NCI-H446 treated with DMSO at 0.1 percent for 48 hours (cell line): ENCODE results near the gene SELP.

Source experiments
- DNase-seq: peaks from one replicate; lab custom pipeline; 2025; lab: John Stamatoyannopoulos, UW

SELP gene

GRCh38 chr1:169620565-169620964 lies 9.4 kb downstream of the SELP start:
- DNase-seq, result no peak

GRCh38 chr1:169618367-169618766 lies 11.6 kb downstream of the SELP start:
- DNase-seq, result no peak

DNA sequence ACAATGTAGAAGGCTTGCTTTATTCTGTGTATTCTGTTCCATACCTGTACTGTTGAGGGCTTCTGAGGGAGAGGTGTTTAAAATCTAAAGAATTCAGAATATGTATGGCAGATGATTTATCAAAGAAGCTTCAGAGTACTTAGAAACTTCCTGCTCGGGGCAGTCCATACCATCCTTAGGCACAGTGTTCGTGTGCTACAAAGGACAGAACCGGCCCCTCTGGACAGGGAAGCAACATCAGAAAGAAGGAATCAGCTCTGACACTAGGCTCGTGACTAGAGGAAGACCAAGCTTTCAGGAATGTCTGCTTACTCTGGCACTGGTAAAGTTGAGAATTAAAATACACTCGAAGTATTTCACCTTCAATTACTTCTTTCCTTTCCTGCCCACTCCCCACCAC lies 14.1 kb downstream of the SELP start:
- no peak for DNase-seq

GRCh38 chr1:169610858-169611257 lies 19.1 kb downstream of the SELP start:
- no peak for DNase-seq

DNA sequence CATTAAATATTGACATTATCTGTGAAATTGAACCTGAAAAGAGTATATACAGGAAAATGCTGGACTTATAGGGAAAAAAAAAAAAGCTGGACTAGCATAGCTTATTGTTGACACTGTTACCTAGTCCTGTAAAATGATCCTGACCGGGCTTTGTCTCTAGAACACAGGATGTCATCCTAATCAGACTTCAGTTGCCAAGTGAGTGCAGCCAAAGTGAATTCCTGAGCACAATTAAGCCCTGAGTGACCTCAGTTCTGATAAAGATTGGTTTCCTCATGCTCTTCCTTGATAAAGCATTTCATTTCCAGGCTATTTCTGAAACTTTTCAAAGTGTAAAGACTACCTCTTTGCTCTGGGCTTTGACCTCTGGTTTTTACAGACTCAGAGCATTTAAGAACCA lies 19.8 kb downstream of the SELP start:
- DNase-seq, result no peak

GRCh38 chr1:169608226-169608625 lies 21.7 kb downstream of the SELP start:
- no peak for DNase-seq

GRCh38 chr1:169604781-169605560 lies 25.0 kb downstream of the SELP start:
- DNase-seq, result no peak

DNA sequence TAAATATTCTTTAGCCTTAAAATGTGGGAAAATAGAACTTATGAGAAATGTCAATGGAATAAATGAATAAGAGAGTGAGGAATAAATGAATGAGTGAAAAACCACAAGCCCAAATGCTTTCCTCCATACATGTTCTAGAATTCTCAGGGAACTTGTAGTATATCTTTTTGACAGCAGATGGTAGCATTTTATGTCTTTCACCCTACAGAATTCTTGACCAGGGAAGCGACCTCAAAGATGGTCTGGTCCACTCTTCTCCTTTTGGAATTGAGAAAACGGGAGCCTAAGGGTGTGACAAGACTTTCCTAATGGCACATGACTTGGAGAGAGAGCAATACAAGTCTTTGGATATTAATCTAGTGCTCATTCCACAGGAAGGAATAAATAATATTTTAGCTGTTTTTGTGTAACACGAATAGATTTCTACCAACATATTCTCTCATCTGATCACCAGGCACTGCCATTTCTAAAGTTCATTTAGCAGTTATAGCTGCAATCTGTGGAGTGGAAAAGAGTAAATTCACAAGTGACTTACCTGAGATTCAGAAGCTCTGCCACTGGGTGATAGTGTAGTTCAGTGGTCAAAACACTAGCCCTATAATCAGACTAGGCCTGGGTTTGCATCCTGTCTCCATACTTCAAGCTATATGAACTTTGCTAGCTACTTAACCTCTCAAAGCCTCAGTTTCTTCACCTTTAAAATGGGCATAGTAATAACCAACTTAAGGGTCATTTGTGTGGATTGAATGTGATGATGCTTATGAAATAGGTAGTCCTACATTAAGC lies 28.6 kb downstream of the SELP start:
- DNase-seq, result no peak

GRCh38 chr1:169595764-169596711 lies 33.9 kb downstream of the SELP start:
- DNase-seq, result no peak

GRCh38 chr1:169594391-169594790 lies 35.5 kb downstream of the SELP start:
- no peak for DNase-seq

DNA sequence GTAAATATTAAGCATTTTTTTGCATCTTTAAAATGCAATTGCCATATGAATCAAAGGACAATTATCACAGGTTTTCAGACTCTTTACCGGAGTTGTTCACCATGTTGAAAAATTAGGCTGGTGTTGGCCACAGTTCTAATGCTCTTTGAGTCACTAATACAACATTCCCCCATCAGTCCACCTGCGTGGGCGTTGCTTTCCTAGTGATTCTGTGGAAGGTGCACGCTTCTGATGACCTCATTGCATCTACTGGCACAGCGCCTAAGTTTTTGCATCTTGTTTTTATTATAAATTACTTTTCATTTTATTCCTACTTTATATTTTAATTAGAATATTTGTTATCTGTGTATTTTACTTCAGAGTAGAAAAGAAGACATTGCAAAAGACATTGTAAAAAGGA lies 39.0 kb downstream of the SELP start:
- no peak for DNase-seq

GRCh38 chr1:169588785-169589485 lies 41.0 kb downstream of the SELP start:
- no peak for DNase-seq

DNA sequence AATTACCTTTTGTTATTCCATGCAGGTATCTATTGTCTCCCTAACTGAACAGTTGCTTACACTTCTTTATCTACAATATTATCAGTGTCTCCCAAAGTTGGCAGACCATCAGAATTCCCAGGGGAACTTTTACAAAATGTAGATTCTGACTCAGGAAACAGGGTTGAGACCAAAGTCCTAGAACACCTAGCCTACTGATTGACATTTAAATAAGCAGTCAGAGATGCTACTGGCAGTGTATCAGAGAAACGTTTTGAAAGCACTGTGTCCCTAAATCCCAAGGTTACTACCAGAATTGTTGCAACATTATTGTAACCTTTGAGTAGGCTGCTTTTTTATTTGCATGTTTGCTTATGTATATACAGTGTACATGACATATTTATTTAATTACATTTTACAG lies 41.8 kb downstream of the SELP start:
- DNase-seq, result no peak

- no peak for DNase-seq
Measured at GRCh38 chr1:169586395-169587255, 43.3 kb downstream of the SELP start, which contains the start of gene F5. TSS of gene F5 (minus strand) at chr1:169586481. CDS start at chr1:169586386, 95 bp downstream.

GRCh38 chr1:169586067-169586394 lies 43.9 kb downstream of the SELP start:
- no peak for DNase-seq

DNA sequence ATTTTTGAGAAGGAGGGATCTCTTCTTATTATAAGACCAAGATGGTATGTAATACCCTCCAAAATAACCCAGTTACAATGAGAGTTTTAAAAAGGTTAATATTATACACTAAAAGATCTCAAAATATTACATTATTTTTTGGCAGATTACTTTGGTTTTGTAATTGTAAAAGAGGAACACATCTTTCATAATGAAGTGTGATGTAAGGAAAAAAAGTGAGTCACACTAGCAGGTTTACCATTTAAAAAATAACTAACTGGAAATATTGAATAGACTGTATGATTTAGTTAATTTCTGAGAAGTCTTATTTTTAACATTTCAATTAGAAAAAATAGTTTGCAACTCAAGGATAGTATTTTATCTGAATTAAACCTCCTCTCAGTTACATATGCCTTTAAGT lies 44.7 kb downstream of the SELP start:
- no peak for DNase-seq

DNA sequence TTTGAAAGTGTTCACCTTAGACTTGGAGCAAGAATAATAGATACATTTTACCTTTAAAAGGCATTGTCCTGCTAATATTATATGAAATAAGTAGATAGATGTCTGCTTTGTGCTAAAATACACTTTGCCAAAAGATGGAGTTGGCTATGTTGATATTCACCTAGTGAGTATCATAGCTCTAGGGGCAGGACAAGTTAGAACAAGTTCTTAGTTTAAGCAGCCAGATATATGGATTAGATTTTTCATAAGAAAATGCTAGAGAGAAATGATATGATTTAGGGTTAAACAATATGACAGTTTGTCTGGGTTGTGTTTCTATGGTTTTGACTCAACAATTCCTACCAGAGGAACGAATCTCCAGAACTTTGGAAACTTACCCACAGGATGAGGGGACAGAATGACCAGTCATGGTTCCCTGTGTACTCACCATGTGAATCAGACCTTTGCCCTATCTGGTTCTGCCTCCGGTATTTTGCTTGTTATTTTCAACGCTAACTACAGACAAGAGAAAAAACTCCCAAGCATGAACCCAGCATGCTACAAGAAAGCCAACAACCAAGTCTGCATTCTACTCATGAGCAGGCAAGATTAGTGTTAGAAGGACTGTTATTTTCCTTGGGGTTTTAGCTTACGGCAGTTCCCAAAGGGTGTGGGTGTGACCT lies 45.3 kb downstream of the SELP start:
- DNase-seq, result no peak

DNA sequence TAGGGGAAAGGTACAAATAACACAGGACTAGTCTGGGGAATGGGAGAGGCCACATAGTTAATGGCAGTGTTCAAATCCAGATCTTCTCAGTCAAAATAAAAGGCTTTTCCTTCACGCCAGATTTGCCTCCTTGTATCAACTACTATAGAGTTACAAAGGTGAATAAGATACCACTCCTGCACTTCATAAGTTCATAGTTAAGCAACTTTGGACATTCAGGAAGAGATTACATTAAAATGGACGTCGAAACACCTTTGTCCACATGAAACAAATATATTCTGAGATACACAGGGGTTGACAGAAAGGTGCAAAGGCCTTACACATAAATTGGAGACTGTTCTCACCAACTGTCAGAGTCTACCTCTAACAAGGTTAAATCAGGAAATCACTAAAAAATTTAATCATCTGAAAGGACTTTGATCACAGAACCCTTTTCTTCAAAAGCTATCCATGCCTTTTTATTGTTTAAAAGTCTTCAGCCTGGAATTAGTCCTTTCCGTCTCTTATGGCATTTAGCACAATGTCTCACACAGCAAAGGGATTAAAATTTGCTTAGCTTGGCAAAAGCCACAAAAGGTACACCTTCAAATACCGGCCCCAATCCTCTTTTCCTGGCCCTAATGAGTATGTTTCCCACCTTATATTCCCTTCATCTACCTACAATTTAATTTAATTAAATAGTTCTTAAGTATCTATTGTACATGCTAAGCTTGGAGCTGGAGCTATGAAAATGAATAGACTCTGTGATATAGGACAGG lies 51.8 kb downstream of the SELP start:
- DNase-seq, result no peak

- no peak for DNase-seq
Measured at GRCh38 chr1:169576935-169577331, 53.0 kb downstream of the SELP start.
